HG03432 (cell line): ENCODE data around the gene HLA-DMA.
A peak's percentile ranks its signal among the peaks of the same experiment; 100 is the strongest.

ENCODE experiments used
- ATAC-seq: cut with Tn5 transposase; IDR thresholded peaks from one replicate; pipeline ENCODE4 v1.9.1; 2021; ENCODE audit warnings: mild to moderate bottlenecking, moderate library complexity; ENCODE audit not compliant: unreplicated experiment

The HLA-DMA gene

DNA sequence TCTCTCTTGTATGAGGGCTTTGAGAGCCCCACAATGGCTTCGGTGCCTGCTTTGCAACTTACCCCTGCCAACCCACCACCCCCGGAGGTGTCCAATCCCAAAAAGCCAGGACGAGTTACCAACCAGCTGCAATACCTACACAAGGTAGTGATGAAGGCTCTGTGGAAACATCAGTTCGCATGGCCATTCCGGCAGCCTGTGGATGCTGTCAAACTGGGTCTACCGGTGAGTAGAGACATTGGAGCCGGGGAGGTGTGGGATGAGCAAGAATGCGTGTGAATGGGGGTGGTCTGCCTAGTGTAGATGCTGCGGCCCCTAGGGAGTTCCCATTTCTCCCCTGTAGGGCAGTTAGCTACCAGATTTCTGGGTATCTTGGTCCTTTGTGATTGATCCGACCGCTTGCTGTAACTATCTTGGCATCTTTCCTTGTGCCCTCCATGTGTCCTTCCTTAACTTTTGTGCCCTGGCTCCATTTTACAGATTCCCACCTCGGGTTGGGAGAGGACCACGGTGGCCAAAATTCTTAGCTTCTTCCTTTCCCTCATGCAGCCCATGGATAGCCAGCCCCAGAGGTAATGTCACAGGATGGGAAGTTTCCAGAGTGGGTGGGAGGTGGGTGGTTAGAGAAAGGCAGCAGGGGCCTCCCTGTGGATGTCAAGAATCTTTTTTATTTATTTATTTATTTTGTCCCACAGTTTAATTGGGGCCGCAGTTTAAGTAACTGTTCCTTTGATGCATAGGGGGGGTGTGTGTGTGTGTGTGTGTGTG is 21.8 kb upstream of the HLA-DMA start:
- ATAC-seq: no peak

DNA sequence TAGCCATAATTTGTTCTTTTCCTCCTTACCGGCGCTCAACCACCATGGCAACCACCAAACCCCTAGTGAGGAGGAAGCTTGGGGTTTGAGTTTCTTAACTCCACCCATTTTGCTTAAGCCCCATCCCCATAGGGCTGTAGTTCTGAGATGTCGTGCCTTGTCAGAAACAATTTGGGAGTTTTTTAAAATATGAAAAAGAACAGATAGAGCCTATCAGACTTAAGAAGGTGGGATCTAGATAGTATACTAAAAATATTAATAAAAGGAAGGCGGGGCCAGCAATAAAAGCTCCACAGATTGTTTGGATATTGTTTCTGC is 21.1 kb upstream of the HLA-DMA start:
- ATAC-seq: no peak

DNA sequence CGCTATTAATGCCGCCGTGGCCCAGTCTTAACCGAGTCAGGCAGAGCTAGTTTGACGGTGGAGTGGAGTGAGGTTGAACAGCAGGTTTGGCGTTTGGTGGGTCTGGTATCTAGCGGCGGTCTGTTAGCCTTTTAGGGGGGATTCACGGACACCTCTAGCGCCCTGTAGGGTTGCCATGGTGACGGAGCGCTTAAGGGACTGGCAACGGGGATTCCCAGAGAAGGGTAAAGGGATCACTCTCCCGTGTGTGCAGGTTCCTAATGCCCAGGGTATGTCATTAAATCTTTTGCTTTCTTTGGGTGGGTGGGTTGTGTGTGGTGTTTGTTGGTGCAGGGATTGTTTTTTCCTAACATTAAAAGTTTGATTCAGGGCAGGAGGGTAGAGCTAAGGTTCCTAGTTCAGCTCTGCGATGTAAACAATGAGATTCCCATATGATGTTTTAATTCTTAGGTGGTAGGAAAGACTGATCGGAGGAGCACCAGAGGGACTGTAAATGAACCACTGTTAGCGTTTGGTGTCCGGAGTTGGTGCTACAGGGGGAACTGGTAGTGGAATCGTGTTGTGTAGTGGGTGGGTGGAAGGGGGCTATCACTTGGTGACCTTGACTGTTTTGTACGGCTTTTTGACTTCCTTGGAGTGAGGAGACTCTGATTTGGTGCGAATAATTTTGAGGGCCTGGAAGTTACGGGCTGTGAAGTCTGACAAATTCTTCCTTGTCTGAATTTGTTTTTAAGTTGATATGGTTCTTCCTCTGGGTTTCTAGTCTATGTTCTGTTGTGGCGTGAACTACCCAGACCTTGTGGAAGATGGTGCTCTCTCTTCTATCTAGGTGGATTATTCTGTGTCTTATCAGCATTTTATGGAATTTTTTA is 20.5 kb upstream of the HLA-DMA start:
- ATAC-seq: no peak

DNA sequence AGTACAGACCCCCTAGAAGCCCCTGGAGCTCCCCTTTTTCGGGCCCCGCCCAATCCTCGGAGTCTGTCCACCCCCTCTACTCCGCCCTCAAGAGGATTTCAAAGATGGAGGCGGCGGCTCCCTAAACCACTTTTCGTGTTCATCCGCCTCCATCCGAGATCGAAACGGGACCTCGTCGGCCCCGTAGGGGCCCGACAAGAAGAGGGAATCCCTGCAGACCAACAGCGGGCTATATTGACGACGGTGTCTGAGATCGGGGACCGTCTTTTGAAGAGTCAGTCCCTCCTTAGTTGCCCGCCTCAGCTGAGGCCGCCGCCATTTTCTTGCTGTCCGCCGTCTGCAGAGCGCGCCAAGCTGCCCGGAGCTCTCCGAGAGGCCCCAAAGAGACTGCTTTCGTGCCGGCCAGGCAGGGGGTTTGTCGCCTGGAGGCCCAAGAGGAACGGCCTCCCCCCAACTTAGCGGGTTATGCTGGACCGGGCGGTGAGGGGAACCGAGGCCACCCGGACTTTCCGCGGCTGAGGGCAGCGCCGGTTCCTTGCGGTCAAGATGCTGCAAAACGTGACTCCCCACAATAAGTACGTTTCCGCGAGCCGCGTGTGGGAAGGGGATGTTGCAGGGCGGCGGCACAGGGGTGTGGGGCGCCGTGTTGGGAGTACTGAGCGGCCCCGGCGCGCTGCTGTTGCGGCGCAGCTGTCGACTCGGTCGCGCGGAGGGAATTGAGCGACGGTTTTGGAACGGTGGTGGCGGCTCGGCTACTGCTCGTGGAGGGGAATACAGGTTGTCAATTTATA is 19.7 kb upstream of the HLA-DMA start:
- no peak for ATAC-seq

DNA sequence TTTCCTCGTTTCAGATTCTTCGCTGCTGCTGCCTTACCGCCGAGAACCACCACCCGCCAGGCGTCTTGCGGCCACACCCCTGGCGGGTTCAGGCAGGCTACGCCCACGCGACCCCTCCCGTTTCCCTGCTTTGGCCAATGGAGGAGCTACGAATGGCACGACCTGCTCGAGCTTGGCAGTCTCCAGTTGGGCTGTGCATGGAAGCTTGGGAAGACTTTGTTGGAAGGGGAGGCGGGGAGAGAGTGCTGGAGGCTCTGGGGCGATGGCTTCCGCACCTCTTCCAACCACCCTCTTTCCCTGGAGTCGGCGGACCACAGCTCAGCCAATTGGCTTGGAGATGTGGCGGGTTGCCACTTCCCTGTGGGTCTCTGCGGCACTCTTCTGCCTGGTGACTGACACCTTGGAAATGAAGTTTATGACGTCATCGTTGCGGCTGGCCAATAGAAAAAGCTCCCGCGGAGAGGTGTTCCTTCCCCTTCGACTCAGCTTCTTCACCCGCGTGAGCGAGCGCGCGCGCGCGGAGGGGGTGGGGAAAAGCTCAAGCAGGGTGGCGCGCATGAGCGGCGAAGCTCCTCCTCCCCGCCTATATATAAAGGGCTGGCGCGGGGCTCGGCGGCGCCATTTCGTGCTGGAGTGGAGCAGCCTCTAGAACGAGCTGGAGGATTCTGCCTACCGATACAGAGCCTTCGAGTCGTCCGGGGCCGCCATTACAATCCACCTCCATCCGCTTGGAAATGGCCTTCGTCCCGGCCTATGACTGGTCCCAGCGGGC is 18.9 kb upstream of the HLA-DMA start:
- peak; percentile 40 for ATAC-seq

DNA sequence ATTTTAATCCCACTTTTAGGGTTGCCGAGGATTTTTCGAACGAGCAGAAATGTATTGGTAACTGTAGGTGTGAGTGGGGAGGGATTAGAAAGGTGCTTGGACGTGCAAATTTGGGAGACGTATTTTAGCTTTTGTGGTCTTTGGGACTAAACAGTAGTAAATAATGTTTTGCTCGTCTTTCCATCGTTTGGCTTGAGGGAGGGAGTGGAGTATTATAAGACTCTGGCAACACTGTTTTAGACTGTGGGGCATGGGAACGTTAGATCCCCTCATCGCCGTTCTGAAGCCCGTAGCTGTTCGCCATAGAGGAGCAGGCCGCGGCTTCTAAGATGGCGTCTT is 18.3 kb upstream of the HLA-DMA start:
- no peak for ATAC-seq

DNA sequence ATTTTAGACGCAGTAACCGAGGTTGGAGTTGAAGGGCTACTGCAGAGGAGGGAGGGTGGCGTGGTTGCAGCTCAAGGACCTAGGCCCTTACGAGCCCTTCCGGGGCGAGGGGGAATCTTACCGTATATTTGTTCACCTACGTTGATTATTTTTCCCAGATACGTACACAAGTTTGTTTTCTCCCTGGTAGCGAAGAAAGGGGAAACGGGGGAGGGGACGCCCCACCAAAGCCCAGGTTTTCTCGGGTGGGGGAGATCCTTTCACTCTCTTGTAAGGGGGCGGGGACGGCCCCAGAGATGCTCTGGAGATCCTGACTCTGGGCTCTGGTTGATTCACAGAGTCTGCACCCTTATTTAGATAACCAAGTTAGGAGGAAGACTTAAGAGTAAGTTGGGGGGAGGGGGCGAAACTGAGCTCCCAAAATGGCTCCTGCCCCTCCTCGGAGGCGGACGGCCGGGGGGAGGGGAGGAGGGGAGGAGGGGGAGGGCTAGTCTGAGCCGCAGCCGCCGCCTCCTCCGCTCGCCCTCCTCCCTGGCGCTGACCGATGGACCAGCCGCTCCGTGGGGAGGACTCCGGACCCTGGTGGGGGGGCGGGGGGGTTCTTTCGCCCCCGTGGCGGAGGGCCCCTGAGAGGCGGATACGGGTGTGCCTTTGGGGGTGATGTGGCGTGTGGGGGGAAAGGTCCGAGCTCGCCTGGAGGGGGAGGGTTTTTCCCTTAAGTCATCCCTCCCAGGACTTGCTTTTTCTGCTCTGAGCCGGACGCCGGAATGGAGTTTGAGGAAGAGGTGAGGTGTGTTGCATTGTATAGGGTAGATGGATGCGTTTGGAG is 17.7 kb upstream of the HLA-DMA start:
- ATAC-seq: no peak

DNA sequence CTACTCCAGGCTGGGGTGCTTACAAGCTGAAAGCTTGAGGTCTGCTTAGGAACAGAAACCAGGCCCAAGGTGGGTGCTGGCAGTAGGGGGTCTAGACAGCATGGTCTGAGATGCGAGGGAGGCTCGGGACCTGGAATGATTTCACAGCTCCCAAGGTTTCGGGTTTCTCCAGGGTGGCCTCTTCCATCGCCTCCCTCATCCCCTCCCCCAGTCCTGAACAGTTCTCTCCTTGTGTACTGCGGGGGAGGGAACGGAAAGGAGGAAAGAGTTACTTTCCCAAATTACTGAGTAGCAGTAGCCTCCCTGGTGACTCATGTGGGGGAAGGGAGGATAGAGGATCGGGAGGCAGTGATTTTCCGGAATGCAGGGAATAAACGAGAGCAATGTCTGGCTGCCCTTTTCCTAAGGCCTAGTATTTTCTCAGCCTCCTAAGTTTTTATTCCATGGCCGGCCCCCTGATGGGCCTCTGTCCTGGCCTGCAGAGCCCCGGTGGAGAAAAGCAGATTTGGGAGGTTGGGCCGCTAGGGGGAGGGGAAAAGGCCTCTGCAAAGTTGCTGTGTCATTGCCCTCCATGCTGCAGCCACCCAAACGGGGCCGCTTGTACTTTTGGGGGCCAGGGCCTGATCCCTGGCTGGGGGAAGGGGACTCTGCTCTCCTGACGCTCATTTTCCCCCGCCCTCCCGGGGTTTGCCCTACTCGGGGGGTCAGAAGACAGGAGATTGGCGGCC is 17.0 kb upstream of the HLA-DMA start:
- ATAC-seq: no peak

DNA sequence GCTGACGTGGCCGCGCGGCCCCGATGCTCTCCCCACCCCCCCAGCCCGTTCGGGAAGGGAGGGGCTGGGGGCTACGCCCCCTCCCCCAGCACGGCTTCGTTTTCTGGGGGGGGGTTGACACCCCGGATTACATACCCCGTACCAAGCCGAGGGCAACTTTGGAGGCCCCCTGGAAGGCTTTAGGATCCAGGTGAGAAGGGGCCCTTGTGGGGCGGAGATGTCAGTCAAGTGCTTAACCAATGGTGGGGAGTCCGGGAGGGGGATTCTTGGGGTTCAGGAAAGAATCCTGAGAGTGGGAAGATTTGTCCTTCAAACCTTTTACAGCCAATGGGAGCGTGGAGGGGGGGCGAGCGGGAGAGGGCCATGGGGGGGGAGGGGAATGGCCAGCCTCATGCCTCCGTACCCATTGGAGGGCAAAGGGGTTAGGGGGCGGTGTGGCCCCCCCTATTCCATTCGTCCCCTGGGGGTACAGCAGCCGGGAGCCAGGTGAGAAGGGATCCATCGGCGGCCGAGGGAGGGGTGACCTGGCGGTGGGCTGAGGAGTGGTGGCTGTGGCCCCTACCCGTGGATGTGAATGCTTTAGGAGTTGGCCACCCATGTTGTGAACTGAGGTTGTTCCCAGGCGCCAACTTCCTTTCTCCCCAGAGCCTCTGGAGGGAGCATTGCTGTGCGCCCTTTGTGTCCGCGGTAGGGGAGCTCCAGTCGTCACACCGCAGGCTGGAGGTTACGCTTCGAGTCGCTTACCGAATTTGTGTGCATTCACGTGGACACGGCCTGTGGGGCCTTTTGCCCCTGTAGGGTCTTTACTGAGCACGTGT is 16.2 kb upstream of the HLA-DMA start:
- ATAC-seq: peak; percentile 3

DNA sequence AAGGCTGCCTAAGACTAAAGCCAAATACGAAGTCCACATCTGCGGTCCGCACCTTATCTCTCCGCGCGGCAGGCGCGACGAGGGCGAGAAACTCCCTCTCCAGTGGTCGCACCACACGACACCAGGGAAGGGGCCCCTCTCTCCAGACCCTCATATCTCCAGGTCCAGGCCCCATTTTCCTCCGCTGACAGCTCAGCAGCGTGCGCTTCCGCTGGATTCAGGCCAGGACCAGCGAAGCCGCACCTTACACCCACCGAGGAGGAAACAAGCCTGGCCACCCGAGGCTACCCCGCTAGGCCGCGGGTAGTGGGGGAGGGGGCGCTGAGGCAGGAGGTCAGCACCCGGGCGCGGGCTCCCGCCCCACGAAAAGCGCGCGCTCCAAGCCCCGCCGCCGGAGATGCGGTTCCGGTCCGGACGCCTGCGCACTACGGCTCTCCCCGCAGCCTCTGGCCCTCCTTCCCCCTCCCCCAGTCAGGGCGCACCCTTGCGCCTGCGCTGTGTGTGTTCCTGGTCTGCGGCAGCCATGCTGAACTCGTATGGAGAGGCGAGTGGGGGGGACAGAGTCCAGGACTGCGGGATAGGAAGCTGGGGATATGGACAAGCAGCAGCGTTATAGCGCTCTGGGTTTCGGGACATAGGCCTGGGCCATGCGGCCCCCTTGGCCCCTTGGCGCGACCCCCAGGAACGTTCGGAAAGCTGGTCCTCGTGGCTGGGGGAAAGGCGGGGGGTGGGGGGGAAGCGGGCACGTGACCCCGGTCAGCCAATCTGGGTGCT is 15.4 kb upstream of the HLA-DMA start, which contains the start of gene BRD2:
TSS of gene BRD2 (plus strand) at position 502 of the 774 bp plus-strand sequence. CDS start 4,305 bp downstream, outside the sequence.
- ATAC-seq: peak; percentile 30

DNA sequence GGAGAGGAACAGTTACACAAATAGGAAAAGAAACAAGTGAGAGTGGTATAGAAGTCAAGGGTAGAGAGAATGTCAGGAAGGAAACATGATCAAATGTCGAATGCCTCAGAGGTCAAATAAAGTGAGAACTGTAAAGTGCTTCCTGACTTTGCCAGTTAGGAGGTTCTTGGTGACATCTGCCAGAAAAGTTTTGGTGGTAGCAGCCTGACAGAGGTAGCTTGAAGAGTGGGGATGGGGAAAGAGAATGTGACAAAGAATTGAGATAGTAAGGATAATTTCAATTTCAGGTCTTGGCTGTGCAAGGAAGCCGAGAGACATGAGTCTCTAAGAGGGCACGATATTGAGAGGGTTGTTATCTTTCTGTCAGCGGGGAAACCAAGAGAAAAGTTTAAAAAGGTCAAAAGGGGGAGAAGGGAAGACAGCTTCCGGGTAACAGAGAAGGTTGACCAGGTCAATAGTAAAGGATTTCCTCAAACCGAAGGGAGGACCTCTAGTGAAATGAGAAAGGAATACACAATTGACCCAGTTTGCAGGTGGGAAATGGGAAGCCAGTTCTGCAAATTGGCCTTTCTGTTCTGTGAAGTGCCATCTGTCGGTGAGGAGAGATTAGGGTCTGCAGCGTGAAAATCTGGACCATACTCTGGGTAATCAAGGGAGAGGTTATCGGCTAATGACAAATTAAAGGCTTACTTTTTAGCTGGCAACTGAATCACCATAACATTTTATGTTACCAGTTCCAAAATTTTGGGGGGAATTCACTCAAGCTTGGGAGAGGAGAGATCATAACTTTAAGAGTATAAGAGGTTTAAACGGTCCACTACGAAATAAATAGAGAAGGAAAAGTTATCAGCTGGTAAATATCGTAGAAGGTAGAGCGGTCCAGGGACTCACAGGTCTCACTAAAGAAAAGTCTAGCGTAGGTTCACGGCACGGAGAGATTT is 14.5 kb upstream of the HLA-DMA start:
- ATAC-seq: no peak

DNA sequence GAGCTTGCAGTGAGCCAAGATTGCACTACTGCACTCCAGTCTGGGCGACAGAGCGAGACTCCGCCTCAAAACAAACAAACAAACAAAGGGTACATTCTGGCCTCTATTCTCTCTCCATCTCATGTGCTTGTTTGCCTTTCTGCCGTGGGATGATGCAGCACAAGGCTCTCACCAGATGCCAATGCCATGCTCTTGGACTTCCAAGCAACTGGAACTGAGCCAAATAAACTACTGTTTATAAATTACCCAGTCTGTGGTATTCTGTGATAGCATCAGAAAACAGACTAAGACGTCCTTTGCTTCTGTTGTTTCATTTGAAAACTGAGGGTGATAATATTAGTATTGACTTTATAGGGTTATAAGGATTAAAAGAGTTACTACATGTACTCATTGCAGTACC is 11.9 kb upstream of the HLA-DMA start:
- ATAC-seq: no peak

DNA sequence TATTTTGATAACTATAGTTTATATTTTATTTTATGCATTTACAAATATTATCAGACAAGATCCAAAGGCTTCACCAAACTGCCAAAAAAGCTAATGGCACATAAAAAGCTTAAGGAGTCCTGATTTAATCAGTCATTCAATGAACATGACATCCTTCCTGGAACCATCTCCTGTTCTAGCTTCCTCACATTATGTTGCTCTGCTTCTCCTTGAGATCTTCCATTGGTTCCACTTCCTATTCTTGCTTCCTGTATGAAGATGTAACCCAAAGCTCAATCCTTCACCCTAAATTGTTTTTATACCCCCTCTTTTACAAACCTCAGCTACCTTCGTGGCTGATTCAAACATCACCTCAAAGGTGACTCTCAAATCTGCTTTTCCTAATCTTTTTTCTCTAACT is 11.0 kb upstream of the HLA-DMA start:
- no peak for ATAC-seq

DNA sequence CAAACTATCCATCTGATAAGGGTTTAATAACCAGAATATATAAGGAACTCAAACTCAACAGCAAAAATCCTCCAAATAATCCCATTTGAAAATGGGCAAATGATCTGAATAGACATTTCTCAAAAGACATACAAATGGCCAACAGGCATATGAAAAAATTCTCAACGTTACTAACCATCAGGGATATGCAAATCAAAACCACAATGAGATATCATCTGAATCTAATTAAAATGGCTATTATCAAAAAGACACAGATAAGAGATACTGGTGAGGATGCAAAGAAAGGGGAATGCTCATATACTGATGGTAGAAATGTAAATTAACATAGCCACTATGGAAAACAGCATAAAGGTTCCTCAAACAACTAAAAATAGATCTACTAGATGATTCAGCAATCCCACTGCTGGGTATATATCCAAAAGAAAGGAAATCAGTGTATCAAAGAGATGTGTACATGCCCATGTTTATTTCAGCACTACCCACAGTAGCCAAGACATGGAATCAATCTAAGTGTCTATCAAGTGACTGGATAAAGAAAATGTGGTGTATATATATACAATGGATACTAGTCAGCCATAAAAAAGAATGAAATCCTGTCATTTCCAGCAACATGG is 9.4 kb upstream of the HLA-DMA start:
- no peak for ATAC-seq

DNA sequence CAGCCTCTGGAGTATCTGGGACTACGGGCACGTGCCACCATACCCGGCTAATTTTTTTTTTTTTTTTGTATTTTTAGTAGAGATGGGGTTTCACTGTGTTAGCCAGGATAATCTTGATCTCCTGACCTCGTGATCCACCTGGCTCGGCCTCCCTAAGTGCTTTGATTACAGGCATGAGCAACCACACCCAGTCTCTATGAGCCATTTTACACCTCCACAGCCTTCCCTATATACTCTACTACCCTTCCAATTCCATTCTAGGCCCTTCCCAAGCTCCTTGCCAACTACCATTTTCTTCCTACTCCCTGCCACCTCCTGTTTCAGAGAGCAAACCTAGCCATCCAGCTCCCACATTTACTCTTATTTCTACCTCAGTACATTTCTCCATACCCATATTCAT is 7.7 kb upstream of the HLA-DMA start:
- ATAC-seq: no peak

DNA sequence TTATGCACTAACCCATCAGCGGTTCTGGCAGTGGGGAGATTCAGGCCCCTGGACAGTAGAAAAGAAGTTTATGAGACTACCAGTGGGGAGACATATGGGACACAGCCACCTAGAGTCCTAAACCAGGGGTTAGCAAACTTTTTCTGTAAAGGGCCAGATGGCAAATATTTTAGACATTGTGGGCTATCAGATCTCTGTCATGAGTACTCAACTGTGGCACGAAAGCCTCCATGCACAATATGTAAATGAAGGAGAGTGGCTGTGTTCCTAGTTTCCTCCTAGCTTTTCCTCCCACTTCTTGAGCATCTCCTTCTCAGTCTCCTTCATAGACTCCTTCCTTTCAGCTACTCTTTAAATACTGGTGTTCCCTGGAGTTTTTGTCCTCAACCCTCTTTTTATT is 3.3 kb upstream of the HLA-DMA start:
- no peak for ATAC-seq
